HG03442 (cell line): ENCODE measurements around the gene ZNF618.
"Not testable (repeated sequence)": the region's sequence is repeated elsewhere in the genome, so short reads cannot be mapped to it uniquely, and the experiment has no call there.

Experiments used
- ATAC-seq: cut with Tn5 transposase; IDR thresholded peaks from one replicate; pipeline ENCODE4 v1.9.1; 2021; ENCODE audit warnings: mild to moderate bottlenecking, moderate library complexity; ENCODE audit not compliant: unreplicated experiment

Gene ZNF618

DNA sequence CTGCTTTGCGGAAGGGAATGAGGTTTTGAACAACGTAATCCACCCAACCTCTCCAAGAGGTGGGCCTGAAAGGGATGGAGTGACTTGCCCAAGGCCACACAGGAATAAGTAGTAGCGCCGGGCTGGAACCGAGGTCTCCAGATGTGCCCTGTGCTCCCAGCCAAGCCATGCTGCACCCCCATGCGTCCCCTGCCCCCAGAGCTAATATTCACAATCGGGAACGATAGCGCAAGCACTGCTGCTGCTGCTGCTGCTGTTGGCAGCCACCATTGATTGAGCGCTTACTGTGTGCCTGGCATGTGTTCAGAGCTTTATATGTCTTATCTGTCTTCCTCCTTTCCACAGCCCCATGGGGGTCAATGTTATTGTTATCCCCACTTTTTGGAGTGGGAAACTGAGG is 158.1 kb downstream of the ZNF618 start:
- no peak for ATAC-seq

DNA sequence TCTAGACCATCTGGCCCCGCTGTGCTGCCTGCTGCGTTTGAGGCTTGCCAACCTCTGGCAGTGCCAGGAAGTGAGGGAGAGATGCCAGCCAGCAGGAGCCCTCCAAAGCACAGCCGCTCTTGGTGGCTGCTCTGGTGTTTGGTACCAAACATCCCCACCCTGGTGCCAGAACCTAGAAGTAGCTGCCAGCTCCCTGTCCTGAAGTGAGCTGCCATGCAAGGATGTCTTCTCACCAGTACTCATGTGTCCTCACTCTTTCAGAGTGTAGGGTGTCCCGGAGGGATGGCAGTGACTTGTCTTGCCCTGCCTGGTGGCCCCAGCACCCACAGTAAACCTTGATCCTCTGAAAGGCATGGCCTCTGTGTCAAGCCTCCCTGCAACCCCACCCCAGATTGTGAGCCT is 158.6 kb downstream of the ZNF618 start:
- no peak for ATAC-seq

DNA sequence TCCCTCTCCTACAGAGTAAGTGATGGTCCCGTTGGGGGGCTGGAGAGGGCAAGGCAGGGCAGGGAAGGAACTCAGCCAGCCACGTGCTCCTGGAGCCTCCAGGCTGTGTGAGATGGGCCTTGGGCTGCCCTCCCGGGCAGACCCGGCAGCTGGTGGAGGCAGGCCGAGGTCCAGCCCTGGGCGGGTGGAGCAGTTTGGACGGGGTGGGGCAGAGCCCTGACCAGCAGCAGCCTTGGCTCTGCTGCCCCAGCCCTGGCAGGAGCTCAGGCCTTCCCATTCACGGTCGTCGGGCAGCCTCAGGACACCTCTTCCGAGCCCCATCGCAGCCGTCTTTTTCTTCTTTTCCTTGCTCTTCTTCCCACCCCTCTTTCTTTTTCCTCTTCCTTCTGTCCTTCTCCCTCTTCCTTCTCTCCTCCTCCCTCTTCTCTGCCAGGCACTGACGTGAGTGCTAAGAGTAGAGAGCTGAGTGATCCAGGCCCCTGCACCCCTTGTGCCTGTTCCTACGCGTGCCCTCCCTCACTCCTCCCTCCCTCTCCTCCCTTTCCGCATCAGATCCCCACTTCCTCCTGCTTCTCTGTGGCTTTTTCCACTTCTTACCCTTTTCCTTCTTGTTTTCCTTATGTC is 159.2 kb downstream of the ZNF618 start:
- ATAC-seq = no peak

DNA sequence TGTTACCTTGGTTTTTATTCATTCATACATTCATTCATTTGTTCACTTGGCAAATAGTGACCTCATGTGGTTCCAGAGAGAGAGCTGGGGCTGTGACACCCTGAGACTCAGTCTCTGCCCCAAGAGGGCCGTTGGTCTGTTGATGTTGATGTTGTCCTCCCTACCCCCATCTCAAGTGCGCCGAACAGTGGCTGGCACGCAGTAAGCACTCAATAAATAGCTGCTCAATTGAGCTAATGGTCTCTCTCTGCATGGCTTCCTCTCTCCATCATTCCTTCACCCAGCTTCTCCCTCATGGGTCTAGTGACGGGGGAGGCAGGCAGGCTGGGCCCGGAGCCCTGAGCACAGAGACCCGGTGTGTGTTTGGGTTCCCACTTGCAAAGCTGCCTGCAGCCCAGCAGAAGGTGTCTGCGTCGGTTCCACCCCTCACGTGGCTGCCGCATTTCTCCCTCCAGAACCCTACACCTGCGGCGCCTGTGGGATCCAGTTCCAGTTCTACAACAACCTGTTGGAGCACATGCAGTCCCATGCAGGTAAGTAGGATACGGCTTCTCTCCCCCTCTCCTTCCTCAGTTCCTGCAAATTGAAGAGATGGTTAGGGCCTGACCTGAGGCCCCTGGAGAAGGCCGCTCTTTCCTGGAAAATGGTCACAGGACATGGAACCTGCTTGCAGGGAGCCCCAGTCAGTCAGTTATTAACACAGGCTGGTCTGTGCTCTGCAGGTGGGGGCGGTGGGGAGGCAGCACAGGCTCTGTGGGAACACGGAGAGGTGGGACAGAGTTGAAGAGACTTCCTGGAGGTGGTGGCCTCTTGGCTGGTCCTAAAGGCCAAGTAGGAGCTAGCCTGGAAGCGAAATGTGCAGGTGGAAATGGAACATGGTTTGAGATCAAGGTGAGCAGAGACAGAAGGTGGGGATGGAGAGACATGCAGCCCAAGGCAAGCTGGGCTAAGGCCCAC is 160.0 kb downstream of the ZNF618 start:
- no peak for ATAC-seq

DNA sequence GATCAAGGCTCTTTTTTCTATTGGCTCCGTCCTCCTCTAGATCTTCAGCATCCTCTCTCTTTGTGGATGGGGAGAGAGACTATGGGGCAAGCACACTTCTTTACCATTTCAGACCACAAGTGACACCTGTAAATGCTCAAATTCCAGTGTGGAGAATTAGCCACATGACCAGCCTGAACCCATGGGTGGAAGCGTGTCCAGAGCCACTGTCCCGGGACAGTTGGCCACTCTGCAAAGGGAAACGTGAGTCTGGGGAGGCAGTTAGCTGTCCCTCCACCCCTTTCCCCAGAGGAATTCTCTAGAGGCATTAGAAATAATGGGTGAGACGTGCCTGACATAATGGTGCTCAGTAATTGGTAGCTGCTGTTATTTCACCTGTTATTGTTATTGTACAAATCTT is 161.1 kb downstream of the ZNF618 start:
- ATAC-seq = no peak

DNA sequence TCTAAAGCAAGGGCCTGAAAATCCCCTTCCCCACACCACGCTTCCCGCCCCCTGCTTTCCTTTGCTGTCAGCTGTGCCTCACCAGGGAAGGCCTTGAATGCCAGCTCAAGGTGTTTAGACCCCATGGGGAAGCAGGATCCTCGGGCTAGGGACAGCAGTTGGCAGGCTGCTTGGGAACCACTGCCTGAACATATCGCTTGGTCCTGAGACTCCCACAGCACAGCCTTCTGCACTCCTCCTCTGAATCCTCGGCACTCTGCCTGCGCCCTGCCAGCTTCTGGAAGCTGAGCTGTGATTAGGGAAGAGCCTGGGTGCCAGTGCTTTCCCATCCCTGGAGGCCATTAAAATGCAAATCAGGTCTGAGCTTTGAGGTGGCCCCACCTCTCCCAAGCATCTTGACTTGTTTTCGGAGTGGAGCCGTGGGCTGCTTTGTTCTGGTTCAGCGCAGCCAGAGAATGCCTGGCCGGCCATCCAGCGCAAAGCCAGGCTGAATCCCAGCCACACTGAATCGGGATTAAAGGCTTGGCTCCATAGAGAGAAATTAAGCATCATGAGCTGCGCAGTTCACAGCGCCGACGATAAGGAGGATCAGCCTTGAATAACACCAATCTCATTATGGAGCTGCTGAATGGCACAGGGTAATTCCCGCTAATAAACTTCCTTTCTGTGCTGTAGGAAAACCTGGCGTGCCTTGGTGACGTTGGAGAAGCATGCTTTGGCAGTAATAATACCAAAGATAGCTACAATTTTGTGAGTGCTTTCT is 162.0 kb downstream of the ZNF618 start:
- no peak for ATAC-seq

DNA sequence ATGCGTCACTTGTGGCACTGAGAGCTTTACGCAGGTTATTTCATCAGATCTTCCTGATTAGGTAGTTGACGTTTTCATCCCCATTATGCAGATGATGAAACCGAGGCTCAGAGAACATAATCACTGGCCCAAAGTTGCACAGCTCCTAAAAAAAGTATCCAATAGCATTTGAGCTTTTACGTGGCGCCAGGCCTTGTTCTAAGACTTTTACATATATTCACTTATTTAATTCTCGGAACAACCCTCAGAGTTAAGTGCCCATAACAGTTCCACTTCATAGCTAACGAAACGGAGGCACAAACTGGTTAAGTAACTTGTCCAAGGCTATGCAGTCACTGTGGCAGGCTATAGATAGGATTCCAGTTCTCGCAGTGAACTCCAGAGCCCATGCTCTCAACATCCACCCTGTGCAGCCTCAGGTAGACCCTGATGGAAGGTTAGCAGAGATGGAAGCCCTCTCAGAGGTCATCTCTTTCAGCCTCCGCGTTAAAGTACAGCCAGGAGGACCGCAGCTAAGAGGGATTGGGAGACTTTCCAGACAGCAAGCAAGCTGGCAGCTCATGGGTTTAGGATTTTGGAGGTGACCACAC is 162.7 kb downstream of the ZNF618 start:
- no peak for ATAC-seq

DNA sequence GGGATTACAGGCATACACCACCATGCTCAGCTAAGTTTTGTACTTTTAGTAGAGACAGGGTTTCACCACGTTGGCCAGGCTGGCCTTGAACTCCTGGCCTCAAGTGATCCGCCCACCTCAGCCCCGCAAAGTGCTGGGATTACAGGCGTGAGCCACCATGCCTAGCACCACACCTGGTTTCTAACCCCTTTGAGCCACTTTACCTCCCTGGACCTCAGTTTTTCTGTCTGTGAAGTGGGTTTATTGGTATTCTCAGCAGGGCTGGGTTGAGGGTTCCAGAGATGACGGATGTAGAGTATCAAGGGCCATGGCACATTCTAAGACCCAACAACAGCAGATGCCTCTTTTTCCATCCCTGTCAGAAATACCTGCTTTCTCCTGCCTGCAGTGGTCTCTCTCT is 163.4 kb downstream of the ZNF618 start:
- no peak for ATAC-seq

DNA sequence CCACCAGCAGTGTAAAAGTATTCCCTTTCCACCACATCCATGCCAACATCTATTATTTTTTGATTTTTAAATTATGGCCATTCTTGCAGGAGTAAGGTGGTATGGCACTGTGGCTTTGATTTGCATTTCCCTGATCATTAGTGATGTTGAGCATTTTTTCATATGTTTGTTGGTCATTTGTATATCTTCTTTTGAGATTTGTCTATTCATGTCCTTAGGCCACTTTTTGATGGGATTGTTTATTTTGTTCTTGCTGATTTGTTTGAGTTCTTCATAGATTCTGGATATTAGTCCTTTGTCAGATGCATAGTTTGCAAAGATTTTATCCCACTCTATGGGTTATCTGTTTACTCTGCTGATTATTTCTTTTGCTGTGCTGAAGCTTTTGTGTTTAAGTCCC is 167.6 kb downstream of the ZNF618 start:
- not testable (repeated sequence) for ATAC-seq

DNA sequence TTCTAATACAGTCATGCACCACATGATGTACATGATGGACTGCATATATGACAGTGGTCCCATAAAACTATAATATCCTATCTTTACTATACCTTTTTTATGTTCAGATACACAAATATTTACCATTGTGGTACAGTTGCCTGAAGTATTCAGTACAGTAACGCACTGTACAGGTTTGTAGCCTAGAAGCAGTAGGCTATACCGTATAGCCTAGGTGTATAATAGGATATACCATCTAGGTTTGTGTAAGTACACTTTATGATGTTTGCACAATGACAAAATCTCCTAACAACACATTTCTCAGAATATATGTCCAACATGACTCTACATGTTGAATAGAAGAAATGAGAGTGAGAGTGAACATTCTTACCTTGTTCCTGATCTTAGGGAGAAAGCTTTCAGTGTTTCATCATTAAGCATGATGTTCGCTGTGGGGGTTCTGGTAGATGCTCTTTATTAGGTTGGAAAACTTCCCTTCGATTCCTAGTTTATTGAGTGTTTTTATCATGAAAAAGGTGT is 170.2 kb downstream of the ZNF618 start:
- no peak for ATAC-seq

DNA sequence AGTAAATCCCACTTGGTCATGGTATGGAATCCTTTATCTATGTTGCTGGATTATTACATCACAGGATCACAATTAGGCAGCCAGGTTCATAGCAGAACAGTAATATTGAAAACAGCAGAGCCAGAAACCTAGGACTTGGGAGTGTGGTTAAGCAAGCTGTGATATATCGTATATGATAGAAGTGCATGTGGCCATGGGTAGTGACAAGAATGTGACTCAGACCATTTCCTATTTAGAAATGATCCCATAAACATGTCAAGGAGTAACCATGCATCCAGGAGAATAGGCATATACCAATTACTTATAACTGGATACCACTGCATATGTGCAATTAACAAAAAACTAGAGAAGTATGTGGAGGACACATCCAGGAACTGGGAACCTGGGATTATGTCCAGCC is 170.8 kb downstream of the ZNF618 start:
- no peak for ATAC-seq

DNA sequence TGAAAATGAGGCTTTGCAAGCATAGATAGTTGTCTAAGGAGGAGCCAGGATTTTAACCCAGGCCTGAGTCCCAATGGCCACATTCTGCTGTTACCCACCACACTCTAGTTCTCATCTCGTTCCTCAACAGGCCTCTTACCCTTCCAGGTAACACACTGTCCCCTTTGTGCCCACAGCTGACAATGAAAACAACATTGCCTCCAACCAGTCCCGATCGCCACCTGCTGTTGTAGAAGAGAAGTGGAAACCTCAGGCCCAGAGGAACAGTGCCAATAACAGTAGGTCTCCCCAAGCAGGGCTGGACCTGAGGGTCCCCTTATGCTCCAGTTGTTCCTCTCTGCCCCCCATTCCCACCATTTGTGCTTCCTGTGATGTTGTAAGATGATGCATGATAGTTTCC is 171.6 kb downstream of the ZNF618 start:
- ATAC-seq = no peak

DNA sequence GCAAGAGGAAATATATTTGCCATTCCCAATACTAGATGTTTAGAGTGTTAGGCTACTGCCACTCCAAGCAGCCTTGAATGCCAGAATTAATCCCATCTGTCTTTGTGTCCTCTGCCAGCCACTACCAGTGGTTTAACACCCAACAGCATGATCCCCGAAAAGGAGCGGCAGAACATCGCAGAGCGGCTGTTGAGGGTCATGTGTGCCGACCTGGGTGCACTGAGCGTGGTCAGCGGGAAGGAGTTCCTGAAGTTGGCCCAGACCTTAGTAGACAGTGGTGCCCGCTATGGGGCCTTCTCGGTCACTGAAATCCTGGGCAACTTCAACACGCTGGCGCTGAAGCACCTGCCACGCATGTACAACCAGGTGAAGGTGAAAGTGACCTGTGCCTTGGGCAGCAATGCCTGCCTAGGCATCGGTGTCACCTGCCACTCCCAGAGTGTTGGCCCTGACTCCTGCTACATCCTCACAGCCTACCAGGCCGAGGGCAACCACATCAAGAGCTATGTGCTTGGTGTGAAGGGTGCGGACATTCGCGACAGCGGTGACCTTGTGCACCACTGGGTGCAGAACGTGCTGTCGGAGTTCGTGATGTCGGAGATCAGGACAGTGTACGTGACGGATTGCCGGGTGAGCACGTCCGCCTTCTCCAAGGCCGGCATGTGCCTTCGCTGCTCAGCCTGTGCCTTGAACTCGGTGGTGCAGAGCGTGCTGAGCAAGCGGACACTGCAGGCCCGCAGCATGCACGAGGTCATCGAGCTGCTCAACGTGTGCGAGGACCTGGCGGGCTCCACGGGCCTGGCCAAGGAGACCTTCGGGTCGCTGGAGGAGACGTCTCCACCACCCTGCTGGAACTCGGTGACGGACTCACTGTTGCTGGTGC is 172.7 kb downstream of the ZNF618 start:
- no peak for ATAC-seq

DNA sequence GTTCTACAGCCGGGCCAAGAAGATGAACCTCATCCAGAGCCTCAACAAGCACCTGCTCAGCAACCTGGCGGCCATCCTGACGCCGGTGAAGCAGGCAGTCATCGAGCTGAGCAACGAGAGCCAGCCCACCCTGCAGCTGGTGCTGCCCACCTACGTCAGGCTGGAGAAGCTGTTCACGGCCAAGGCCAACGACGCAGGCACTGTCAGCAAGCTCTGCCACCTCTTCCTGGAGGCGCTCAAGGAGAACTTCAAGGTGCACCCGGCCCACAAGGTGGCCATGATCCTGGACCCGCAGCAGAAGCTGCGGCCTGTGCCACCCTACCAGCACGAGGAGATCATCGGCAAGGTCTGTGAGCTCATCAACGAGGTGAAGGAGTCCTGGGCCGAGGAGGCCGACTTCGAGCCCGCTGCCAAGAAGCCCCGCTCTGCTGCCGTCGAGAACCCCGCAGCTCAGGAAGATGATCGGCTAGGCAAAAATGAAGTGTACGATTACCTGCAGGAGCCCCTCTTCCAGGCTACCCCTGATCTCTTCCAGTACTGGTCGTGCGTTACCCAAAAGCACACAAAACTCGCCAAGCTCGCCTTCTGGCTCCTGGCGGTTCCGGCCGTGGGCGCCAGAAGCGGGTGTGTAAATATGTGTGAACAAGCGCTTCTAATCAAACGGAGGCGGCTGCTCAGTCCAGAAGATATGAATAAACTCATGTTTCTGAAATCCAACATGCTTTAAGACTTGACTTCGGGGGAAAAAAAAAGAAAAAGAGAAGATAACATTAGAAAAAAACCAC is 173.5 kb downstream of the ZNF618 start:
- no peak for ATAC-seq

DNA sequence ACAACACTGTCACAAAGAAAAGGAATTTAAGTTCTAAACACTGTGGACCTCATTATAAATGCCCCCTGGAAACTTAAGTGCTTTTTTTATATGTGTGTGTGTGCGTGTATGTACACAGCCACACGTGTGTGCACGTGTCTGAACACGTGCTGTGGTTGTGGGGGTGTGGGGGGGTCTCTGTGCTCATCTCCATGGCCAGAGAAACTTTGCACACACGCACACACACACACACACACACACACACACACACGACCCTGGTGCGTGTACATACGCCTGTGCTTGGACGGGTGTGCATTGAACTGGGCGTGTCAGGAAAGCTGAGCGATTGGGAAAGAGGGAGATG is 174.1 kb downstream of the ZNF618 start:
- ATAC-seq = no peak

DNA sequence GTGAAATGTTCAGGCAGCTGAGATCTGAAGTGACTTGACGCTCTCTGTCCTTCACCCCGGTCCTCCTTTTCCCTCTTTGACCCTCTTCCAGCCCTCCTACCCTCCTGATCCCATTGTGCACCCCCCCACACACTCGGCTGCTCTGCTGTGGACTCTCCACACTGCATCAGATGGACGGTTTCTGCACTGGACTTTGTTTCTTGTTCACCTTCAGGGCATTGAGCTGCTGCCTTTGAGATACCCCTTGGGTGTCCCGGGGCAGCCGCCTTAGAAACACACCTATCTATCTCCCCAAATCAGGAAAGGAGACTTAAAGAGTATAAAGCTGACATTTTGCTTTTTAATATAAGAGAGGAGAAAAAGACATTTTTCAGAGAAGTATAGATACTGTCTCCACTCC is 174.5 kb downstream of the ZNF618 start:
- ATAC-seq = no peak

DNA sequence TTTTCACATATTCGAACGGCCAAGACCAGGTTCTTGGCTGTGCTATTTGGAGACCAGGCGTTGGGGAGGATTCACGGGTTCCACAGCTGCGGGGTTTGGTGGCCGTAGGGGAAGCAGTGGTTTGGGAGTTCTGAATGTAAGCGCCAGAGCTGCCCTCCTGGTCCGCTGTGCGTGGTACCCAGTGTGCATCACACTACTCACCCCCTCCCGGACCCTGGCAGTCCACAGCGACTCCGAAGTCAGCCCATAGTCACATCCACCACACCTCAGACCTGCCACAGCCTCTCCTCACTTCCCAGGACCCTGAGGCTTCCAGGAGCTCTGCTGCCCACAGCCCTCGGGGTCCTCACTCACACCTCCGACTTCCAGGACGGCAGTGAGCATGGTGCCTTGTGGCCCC is 175.2 kb downstream of the ZNF618 start:
- no peak for ATAC-seq

DNA sequence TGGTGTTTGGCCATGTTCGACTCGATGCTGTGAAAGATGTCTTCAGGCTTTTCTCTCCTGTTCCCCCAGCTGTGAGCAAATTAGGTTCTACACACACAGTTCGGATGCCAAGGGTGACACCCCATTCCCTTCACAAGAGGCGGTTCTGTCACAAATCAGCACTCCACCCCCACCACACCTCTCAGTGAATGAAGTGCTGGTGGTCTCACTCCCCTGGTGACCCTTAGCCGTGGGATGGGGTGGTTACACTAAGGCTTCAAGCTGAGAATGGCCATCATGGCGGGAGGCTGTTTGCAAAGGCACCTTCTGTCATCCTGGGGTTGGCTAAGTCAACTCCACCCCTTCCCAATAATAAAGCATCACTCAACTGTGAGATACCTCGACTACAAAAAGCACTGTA is 175.6 kb downstream of the ZNF618 start:
- no peak for ATAC-seq

DNA sequence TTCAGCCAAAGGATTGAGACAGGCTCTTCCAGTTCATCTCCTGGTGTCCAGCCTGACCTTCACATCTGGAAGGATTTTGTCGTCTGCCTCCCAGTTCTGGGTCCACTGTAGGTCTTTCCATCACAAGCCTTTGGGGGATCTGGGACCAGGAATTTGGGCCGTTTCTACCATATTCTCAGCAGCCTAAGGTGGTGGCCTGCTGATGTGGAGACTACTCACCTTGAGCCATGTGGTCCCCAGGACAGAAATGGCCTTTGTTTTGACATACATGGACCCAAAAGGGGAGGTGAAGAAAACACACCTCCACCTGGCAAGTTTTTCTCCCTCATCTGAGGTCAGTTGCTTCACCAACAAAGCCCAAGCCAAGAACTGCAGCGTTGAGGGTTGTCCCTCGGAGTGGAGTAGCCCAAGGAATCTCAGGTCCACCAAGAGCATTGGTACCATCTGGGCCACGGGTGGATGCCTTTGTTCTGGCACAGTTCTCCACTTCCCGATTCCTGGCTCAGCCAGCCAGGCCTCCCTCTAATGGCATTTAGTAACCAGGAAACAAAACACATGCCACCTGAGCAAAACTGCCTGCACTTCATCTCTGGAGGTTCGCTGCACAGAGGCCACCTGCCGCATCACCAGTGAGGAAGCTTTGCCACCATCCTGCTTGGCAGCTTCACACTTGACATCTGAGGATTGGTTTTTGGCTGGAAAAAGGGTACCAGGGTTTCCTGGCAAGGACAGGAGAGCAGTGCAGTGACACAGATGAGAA is 177.3 kb downstream of the ZNF618 start:
- no peak for ATAC-seq
